GM18520 (cell line): ENCODE data around the gene CCNE1.
"Not testable (repeated sequence)": the region's sequence is repeated elsewhere in the genome, so short reads cannot be mapped to it uniquely, and the experiment has no call there.

ENCODE experiments used
- ATAC-seq: cut with Tn5 transposase; IDR thresholded peaks from one replicate; pipeline ENCODE4 v1.9.1; 2021; ENCODE audit not compliant: unreplicated experiment

The CCNE1 gene

DNA sequence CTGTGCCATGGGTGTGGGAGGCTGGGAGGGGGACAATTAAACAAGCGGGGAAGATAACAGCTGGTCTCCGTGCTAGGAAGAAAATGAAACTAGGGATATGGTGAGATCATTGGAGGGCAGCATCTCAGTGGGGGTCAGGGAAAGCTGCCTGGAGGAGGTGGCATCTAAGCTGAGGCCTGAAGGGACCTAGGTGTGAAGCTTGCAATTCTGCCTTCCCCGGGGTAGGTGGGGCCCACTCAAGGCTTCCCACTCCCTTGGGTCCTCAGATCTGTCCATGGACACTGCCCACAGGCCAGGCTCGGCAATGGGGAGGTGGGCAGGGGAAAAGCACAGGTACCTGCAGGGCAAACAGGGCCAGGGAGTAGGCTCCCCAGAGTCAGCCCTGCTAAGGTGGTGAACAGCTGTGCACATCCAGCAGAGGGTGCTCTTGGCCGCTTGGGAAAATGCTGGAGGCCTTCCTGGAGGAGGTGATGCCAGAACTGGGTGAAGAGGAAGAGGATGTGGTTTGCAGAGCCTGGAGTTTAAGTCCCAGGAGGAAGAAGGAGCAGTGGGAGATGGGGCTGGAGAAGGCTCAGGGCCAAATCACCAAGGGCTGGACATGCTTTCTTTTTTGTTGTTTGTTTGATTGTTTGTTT lies 25.7 kb upstream of the CCNE1 start:
- no peak for ATAC-seq

DNA sequence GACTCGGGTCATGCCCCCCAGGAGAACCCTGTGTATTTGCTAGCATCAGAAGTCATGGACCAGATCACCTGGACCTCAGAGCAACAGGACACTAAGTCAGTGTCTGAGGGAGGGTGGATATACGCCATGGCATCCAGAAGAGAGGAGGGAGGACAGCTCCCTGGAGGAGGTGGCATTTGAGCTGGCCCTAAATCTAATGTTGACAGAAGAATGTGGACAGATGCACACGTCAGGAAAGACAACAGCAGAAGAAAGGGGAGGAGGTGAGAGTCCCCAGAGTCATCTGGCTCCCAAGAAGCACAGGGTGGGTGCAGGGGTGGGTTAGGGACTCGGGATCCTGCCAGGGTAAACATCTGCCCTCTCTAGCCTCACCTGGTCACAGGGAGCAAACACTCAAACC lies 24.5 kb upstream of the CCNE1 start:
- no peak for ATAC-seq

DNA sequence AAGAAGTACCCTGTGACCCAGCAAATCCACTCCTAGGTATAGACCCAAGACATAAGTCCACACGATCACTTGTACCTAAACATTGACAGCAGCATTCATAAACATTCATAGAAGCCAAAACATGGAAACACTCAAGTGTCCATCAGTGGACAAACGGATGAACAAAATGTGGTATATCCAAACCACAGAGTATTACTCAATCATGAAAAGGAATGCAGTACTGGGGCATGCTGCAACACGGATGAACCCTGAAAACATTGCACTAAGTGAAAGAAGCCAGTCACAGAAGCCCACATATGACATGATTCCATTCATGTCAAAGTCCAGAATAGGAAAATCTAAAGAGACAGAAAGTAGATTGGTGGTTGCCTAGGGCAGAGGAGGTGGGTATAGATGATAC lies 22.8 kb upstream of the CCNE1 start:
- ATAC-seq: no peak

DNA sequence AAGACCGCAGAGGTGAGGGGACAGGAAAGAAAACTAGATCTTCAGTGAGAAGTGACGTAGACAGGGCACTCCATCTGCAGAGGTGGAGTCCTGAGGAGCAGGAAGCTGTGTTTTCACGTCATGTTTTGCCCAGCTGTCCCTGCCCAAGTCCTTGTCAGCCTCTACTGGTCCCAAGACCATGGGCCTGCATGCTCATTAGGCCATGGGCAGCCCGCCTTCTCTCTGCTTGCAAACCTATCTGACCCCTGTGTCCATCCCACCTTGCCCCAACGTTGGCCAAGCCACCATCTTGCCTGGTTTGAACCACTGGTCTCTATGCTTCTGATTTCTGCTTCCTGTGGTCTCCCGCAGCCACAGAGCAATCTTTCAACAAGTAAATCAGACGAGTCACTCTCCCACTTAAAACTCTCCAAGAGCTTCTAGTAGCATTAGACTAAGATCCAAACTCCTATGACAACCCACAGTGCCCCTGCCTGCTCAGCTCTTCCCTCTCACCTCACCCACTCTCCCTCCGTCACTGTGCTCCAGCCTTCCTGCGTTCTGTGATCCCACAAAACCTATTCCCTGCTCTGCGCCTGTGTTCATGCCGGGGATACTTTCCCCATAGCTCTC lies 18.6 kb upstream of the CCNE1 start:
- no peak for ATAC-seq

DNA sequence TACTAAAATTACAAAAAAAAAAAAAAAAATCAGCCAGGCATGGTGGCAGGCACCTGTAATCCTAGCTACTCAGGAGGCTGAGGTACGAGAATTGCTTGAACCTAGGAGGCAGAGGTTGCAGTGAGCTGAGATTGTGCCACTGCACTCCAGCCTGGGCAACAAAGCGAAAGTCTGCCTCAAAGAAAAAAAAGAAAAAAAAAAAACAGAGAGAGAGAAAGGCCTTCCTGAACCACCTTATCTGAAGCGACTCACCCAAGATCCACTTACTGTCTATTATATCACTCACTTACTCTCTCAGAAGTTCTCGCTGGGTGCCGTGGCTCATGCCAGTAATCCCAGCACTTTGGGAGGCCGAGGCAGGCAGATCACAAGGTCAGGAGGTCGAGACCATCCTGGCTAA lies 17.3 kb upstream of the CCNE1 start:
- ATAC-seq: not testable (repeated sequence)

DNA sequence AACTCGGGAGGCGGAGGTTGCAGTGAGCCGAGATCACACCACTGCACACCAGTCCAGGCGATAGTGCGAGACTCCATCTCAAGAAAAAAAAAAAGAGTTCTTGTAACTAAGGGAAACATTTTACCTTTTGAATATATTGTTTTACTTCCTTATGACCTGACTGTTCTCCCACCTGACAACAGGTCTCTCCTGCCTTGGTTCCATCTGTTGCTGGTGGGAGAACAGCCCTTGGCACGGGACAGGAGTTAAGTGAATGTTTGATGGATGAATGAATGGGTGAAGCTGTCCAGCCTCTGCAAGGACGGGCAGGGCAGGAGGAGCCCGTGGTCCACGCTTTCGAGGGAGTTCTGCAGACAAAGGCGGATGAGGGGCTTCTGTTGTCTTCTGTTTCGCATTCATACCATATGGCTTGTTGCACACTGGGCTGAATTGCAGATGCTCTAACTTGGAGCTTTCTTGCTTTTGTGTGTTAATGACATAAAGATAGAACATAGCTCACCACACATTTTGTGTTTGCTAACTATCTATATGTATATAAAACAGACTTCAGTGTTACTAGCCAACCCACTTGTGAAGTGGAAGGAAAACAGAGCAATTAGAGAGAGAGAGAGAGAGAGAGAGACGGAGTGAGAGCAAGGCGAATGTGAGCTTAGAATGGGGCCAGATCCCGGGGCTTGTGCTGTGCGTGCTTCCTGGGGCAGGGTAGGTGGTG lies 16.2 kb upstream of the CCNE1 start:
- no peak for ATAC-seq

DNA sequence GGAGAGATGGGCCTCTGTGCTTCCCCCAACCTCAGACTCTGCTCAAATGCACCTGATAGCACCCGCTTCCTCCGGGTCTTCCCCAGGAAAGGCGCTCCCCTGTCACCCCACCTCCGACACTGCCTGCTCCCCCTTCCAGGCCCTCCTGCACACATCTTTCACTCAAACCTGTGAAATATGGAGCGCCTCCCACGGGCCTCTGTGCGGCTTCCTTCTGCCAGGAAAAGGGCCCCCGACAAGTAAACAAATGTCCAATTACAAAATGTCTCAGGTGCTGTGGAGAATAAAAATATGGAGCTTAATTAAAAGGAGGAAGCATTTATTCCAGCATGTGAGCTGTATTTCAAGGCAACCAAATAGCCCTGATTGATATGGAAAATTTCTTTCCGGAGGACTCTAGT lies 15.6 kb upstream of the CCNE1 start:
- ATAC-seq: no peak

DNA sequence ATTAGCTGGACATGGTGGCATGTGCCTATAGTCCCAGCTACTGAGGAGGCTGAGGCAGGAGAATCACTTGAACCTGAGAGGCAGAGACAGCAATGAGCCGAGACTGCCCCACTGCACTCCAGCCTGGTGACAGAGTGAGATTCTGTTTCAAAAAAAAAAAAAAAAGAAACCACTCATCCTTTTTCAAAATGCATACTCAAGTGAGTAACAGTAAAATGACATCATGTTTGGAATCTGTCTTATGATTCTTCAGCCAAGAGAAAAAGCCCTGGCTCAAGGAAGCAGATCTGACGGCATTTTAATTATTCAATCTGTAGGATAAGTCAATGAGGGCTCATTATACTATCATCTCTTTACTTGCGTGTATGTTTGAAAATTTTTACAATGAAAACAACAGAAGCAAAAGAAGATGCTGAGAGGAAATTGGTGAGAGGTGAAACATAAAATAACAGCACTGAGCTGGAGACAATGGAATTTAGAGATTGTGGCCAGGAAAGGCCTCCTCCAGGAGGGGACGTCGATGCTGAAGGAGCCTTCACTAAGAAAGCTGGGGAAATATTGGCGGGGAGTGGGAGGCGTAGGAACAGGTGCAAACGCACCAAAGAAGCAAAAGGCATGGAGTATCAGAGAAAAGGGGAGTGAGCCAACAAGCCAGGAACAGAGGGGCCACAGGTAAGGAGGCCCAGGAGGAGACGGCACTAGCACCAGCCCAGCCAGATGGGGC lies 12.9 kb upstream of the CCNE1 start:
- ATAC-seq: no peak

DNA sequence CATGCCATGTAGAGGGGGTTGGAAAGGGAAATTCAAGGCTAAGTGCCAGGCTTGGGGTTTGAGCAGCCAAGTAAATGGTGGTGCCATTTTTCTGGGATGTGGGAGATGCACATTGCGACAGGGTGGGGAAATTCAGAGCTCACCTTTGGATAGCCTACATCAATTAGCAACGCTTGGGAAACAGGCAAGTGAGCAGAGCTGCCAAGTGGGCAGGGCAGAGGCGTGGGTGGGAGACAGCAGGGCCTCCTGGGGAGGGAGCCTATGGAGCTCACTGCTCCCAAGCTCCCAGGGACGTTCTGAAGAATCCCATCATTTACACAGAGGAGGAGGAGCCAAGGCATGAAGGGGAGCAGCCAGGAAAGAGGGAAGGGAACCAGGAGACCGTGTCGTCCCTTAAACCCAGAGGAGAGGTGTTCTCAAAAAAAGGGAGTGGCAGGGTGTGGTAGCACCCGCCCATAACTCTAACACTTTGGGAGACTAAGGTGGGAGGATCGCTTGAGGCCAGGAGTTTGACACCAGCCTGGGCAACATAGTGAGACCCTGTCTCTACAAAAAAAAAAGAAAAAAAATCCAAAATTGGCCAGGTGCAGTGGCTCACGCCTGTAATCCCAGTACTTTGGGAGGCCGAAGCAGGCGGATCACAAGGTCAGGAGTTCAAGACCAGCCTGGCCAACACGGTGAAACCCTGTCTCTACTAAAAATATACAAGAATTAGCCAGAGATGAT lies 11.5 kb upstream of the CCNE1 start:
- ATAC-seq: no peak

DNA sequence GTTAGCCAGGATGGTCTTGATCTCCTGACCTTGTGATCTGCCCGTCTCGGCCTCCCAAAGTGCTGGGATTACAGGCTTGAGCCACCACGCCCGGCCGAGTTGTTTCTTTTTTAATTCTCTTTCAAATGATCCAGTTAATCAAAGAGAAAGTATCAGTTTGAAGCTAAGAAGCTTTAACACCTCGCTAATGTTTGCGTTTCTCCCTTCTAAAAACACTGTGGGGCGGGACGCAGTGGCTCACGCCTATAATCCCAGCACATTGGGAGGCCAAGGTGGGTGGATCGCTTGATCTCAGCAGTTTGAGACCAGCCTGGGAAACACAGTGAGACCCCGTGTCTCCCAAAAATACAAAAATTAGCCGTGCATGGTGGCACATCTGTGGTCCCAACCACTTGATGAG lies 7.8 kb upstream of the CCNE1 start:
- ATAC-seq: not testable (repeated sequence)

DNA sequence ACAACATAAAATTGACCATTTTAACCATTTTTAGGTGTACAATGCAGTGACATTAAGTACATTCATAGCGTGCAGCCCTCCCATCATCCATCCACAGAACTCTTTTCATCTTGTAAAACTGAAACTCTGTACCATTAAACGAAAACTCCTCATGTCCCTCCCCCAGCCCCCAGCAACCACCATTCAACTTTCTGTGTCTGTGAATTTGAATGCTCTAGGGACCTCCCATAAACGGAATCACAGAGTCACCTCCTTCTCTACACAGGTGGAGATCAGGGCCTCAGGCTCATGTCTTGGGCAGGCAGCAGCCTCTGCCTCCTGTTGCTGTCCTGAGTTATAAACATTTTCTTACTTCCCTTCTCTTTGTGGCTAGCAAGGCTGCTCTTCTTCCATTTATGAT lies 7.3 kb upstream of the CCNE1 start:
- ATAC-seq: no peak

DNA sequence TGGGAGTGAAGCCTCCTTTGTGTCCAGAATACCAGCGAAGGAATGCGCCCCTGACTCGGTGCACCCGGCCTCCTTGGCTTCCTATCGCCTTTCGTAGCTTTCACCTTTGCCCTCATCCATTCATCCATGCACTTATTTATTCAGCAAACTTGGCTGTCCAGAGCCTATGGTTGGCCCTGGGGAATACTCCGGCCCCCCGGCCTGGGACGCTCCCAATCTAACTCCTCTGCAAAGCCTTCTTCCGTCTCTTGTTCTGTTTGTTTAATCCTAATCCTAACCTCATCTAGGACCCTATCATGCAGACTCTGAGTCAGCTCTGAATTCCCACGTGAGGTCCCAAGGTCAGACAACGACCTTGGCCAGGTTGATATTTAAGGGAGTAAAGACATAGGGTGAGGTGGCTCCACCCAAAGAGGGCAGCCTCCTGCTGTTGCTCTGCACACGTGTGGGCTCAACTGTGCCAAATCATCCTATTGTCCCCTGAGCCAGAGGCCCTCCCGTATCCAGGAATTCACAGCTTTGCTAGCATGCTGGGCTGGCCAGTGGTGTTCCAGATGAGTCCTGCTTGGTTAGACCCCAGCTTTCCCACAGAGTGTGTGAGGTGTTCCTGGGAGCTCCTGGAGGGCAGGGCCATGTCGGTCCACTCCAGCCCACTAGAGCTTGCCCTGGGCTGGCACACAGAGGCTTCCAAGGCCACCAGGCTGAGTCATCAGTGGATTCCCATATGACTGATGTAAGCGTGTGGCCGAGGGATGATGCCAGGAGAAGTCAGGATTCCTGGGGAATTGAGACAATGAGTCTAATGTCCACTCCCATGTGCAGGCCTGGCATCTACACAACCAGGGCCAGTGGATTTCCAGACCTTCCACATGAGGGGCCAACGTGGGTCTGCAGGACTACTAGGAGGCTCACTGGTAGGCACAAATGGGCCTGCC lies 6.5 kb upstream of the CCNE1 start:
- ATAC-seq: no peak

DNA sequence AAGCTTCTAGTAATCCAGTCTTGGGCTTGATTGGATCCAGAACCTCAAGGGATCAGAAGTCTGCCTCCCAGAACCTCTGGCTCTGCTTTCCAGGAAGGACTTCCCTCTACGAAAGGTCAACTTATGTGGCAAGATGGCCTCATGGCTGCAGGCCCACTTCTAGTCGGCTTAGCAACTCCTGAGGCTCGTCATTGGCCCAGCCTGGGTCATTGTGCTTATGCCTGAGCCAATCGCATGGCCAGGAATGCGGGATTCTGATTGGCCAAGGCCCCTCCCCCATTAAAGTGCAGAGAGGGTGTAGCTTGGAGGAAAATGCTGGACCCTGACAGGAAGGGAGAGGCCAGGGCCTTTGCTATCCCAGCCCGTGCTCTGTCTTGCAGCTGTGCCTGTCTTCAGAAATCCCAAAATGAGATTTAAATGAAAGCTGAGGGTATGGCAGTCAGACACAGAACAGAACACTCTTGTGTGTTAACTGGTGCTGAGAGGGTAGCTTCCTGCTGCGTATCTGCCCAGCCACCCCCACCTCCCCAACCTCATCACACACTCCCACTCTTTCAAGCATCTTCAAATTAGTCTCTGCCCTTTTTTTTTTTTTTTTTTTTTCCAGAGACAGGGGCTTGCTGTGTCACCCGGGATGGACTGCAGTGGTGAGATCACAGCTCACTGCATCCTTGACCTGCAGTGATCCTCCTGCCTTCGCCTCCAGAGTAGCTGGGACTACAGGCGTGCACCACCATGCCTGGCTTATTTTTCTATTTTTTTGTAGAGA lies 5.5 kb upstream of the CCNE1 start:
- no peak for ATAC-seq

DNA sequence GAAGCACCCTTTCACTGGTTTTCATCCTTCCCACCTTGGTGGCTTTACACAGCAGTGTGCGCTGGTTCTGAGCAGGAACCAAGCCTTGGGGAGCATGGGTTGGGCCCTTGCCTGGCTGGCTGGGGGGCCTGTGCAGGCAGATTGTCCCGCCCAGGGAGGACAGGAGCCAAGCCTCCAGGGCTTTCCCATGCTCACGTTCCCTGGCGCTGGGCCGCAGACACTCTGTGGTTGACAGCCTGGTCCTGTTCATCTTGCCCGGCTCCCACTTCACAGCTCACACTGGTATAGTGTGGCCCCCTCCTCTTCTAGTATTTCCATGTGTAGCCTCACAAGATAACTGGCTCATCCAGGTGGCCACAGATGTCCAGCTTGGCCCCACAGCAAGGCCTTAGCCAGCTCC lies 4.6 kb upstream of the CCNE1 start:
- ATAC-seq: no peak

DNA sequence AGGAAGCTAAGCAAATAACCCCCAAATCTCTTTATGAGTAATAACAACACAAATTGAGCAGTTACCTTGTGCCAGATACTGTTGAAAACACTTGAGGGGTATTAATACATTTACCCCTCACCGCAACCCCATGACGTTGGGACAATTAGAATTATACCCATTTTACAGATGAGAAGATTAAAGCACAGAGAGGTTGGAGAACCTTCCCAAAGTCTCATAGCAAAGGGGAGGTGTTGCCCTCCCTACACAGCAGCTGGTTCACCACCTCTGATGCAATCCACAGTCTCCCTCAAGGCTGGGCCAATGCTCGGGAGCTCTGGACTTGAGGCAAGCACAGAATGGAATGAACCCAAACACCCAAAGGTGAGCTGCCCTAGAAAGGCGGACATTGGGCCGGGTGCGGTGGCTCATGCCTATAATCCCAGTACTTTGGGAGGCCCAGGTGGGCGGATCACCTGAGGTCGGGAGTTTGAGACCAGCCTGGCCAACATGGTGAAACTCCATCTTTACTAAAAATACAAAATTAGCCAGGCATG lies 3.9 kb upstream of the CCNE1 start:
- no peak for ATAC-seq

DNA sequence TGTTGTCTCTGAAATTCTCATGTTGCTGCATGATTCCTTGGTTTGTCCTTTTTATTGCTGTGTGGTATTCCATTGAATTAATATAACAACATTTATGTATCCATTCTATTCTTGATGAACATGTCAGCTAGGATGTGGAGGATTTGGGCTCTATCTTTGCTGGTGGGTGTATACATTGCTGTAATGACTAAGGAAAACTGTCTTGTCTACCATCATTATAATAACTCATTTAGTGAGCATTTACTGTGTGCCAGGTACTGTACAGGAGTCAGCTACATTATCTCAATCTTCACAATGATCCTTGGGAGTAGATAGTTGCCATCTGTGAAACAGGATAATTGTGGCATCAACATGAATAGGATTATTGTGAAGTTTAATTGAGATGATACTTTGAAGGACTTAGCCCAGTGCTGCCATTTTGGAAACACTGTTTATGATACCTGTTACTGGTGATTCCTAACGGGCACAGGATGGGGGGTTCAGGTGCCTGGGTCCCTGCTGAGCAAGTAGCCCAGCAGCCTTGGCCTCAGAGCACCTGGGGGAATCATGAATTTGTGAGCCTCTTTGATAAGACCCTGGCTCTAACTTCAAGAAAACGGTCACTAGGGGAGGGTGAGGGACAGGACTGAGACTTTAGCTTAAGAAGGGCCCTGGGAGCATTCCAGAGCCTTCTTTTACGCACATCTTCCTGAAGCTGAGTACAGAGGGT lies 1.8 kb upstream of the CCNE1 start:
- no peak for ATAC-seq

DNA sequence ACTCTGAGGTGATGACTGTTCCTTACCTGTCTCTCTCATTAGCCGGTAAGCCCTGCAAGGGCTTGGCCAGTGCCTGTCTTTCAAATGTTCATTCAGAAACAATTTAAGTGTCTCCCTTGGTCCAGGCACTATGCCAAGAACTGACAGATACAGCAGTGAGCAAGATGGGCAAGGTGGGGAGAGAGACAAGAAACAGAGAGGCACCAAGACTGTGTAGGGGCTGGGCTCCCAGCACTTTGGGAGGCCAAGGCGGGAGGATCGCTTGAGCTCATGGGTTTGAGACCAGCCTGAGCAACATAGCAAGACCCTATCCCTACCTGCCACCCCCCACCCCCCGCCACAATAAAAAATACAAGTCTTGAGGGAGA lies 1.3 kb upstream of the CCNE1 start:
- no peak for ATAC-seq

DNA sequence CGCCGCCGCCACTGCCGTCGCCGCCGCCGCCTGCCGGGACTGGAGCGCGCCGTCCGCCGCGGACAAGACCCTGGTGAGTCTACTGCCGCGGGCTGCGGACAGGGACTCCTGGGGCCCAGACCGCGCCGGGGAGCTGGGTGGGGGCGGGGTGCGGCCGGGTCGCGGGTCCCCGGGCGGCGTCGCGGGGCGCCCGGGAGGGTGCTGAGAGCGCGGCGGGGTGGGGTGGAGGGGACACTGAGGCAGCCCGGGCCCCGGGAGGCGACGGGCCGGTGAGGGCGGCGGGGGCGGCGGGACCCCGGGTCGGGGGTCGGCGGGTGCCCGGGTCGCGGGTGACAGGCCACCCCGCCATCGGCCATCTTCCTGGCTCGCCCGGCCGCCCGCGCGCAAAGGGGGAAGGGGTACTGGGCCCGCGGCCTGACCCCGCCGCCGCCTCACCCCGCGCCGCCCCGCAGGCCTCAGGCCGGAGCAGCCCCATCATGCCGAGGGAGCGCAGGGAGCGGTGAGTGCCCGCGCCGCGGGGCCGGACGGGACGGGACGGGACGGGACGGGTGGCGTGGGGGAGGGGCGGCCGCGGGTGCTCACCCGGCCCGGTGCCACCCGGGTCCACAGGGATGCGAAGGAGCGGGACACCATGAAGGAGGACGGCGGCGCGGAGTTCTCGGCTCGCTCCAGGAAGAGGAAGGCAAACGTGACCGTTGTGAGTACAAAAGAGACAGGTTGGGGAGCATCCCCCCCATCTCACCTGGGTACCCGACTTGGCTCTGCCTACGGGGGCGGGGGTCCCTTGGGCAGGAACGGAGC lies 489 bp downstream of the CCNE1 start:
- peak; percentile 9 for ATAC-seq
